GM18858 (cell line): ENCODE data around the gene ARPC4.
"Not testable (repeated sequence)": the region's sequence is repeated elsewhere in the genome, so short reads cannot be mapped to it uniquely, and the experiment has no call there.

ENCODE experiments used
- ATAC-seq: cut with Tn5 transposase; IDR thresholded peaks from one replicate; pipeline ENCODE4 v1.9.1; 2021; ENCODE audit not compliant: unreplicated experiment

Gene ARPC4

DNA sequence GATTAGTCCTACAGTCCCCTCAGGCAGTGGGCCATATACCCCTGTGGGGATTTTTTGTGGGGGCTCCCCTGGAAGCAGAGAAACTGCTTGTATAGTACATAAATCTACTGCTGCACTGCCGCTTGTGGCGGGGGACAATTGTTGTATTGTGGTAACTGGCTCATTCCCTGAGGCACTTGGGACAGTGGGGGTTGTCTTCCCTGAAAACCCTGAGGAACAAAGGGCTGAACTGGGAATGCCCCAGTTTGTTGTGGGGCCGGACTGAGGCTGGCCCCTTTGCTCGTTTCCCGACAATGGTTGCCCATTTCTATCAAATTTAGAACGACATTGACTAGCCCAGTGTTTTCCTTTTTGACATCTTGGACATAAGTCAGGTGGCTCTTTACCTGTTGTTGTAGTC lies 58.5 kb downstream of the ARPC4 start:
- ATAC-seq = not testable (repeated sequence)

DNA sequence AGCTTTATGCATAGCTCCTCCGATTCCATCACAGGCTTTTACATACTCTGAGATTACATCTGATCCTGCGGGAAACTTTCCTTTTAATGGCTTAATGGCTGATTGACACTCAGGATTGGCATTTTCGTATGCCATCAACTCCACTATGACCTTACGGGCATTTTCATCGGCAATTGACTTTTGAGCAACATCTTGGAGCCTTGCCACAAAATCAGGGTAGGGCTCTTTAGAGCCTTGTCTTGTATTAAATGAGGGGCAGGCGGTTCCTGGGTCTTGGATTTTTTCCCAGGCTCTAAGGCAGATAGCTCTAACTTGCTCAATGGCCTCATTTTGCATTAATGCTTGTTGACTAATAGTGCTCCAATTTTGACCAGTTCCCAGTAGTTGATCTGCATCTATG lies 59.0 kb downstream of the ARPC4 start:
- ATAC-seq = not testable (repeated sequence)

DNA sequence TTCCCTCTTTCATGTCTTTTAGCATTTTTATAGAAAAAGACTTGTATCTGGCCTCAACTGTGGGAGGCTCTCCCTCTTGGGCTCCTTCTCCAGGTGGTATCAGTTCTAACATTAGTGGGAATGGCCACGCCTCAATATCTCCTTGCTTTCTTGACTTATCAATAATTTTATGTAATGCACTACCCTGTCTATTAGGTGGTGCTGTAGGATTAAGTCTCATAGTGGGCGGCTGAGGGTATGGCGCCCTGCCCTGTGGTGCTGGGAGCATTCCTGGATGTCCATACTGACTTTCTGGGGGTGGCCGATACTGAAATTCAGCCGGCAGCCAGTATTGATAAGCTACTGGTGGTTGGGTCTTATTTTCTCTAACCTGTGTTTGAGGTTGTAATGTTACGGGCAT lies 59.6 kb downstream of the ARPC4 start:
- ATAC-seq = no peak

DNA sequence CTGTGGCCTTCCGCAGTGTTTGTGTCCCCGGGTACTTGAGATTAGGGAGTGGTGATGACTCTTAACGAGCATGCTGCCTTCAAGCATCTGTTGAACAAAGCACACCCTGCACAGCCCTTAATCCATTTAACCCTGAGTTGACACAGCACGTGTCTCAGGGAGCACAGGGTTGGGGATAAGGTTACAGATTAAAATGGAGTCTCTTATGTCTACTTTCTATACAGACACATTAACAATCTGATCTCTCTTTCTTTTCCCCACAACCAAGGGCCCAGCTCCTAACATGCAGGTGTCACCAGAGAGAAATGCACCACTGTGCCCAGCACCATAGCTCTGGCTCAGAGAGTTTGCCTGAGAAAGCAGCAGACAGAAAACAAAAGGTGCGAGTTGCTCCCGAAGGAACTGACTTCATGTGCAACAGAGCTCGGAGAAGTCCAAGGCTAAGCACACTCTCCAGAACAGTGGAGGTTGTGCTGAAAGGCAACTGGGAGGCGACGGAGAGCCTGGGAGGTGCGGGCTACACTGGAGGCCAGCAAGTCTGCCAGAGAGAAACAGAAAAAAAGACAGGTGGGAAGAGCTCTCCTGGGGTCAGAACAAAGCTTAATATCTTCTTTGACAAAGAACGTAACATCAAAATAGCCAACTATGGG lies 61.5 kb downstream of the ARPC4 start:
- ATAC-seq = not testable (repeated sequence)

DNA sequence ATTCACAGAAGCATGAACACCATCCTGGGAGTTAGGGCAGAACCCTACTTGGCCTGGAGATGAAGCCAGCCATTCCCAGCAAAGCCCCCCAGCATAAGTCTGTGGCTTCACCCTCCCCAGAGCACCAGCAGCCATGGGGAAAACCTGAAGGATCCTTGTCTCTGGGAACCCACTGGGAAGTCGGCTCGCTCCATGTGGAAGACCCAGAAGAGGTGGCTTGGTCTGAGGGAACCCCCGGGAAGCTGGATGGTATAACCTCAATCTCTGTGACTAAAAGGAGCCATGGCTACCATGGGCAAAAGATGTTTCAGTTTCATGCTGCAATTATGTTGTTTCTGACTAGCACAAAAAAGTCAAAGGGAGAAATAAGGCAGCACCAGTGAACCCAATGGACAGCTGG lies 62.7 kb downstream of the ARPC4 start:
- ATAC-seq = no peak
